HUES6 (cell line): ENCODE data around the gene JAML.

Source experiments
- H3K27ac ChIP-seq: 2 replicates; pipeline ENCODE4 v1.7.0; 2013; ENCODE audit warnings: low read depth, mild to moderate bottlenecking, low read length, inconsistent platforms
- H3K27me3 ChIP-seq: 2 replicates; pipeline ENCODE4 v1.6.1; 2013; ENCODE audit warnings: low read length; ENCODE audit not compliant: control insufficient read depth, insufficient read depth
- H3K36me3 ChIP-seq: 2 replicates; pipeline ENCODE4 v1.6.1; 2013; ENCODE audit warnings: low read length; ENCODE audit not compliant: control insufficient read depth, insufficient read depth
- H3K4me1 ChIP-seq: 2 replicates; pipeline ENCODE4 v1.6.1; 2013; ENCODE audit warnings: low read length; ENCODE audit not compliant: control insufficient read depth, insufficient read depth
- H3K4me3 ChIP-seq: 2 replicates; pipeline ENCODE4 v1.5.1; 2013; ENCODE audit warnings: low read depth, low read length
- H3K9ac ChIP-seq: one replicate; pipeline ENCODE4 v1.6.1; 2013; ENCODE audit warnings: mild to moderate bottlenecking, low read length
- H3K9me3 ChIP-seq: 2 replicates; pipeline ENCODE4 v1.6.1; 2013; ENCODE audit warnings: low read depth, low read length; ENCODE audit not compliant: control insufficient read depth, insufficient read depth

JAML gene

DNA sequence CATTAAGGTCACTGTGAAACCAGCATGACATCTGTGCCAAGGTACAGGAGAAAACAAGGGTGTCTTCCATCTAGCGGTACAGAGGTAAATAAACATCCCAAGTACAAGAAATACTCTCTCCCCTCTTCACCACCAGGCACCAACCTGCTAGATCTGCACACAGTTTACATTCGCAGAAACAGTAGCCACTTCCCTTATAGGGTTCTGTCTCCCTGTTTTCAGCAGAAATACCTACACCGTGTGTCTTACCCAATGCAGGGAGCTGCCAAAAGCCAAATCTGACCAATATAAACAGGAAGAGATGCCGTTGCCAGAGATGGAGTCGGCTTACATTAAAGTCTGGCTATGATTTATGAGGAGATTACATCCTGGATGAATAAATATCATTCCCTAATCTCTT lies 73.4 kb downstream of the JAML start:
- H3K27ac ChIP-seq = no peak overlapping the region
- H3K36me3 ChIP-seq = no peaks in the 10 kb centered on the region
- no peaks in the 10 kb centered on the region for H3K9me3 ChIP-seq
- H3K27me3 ChIP-seq = peaks cover 98% of the 10 kb centered on the region
- H3K9ac ChIP-seq = no peak overlapping the region
- H3K4me3 ChIP-seq = no peak overlapping the region
- H3K4me1 ChIP-seq = peaks cover 43% of the 10 kb centered on the region

DNA sequence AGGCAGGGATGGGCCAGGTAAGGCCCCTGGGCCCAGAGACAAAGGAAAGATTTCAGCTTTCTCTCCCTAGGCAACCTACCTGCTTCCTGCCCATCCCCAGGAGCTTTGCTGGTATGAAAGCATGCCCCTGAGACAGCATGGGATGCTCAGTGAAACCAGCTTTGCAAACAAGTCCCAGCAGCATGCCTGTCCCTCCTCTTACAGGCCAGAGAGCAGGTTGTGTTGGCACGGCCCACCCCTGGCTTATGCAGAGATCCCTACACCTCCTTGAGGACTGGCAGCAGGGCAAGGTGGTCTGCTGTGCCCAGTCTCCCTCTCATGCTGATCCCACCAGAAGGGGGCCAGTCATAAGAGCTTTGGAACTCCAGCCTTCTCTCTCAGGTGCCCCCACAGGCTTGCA lies 75.3 kb downstream of the JAML start:
- Histone ChIP-seq H3K27ac (no peak overlapping the region), H3K4me1 (peaks cover 26% of the 10 kb centered on the region), H3K9ac (no peak overlapping the region), H3K36me3 (no peaks in the 10 kb centered on the region), H3K27me3 (peaks cover 89% of the 10 kb centered on the region), H3K4me3 (no peak overlapping the region), H3K9me3 (no peaks in the 10 kb centered on the region)

DNA sequence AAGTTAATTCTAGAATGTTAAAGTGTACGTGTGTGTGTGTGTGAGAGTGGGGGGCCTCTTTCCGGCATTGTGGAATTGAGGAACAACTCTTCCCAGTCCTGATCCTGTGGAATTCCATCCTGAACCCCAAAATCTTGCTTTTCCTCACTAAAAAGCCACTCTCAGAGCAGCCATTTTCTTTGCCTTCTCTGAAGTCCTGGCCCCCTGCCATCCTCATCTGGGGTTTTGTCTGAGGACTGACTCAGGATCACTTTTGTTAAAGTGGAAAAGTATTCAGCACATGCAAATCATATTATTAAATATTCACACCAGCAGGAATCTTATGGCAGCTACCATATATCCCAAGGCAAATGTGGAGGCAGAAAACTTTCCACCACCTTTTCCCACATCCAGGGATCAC lies 76.0 kb downstream of the JAML start:
- H3K4me1 ChIP-seq = peaks cover 20% of the 10 kb centered on the region
- H3K9me3 ChIP-seq = no peaks in the 10 kb centered on the region
- no peak overlapping the region for H3K27ac ChIP-seq
- peaks cover 89% of the 10 kb centered on the region for H3K27me3 ChIP-seq
- H3K36me3 ChIP-seq = no peaks in the 10 kb centered on the region
- H3K4me3 ChIP-seq = no peak overlapping the region
- H3K9ac ChIP-seq = no peak overlapping the region

- H3K27me3 ChIP-seq = peaks cover 89% of the 10 kb centered on the region
- peaks cover 16% of the 10 kb centered on the region; the same call in 1 of the 2 replicates for H3K4me1 ChIP-seq
- no peak overlapping the region for H3K9ac ChIP-seq
- no peak overlapping the region for H3K27ac ChIP-seq
- no peak overlapping the region for H3K4me3 ChIP-seq
- no peaks in the 10 kb centered on the region for H3K36me3 ChIP-seq
- no peaks in the 10 kb centered on the region for H3K9me3 ChIP-seq
Measured at GRCh38 chr11:118148240-118148639, 76.6 kb downstream of the JAML start.

- Histone ChIP-seq H3K4me1 (peaks cover 16% of the 10 kb centered on the region; the same call in 1 of the 2 replicates), H3K9ac (no peak overlapping the region), H3K27ac (no peak overlapping the region), H3K27me3 (peaks cover 90% of the 10 kb centered on the region), H3K36me3 (no peaks in the 10 kb centered on the region), H3K9me3 (no peaks in the 10 kb centered on the region), H3K4me3 (no peak overlapping the region)
Measured at GRCh38 chr11:118147502-118147901, 77.3 kb downstream of the JAML start.

DNA sequence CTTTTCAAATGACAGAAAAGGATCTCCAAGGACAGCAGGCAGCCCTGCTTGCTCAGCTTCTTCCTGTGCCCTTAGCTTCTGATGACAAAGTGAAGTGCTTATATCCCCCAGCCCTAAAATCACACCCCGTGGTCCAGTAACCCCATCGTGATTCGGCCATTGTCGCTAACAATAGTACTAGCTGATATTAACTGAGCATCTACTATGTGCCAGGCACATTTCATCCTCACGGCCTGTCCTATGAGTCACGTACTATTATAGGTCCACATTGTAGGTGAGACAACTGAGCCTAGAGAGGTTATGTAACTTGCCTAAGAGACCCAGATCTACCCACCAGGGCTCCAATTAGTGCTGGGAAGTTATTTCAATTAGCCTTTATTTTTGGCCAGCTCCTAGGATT lies 78.3 kb downstream of the JAML start:
- no peak overlapping the region for H3K27ac ChIP-seq
- peak overlapping the region; percentile 73 for H3K4me3 ChIP-seq
- H3K27me3 ChIP-seq = peaks cover 88% of the 10 kb centered on the region
- H3K9me3 ChIP-seq = no peaks in the 10 kb centered on the region
- H3K9ac ChIP-seq = no peak overlapping the region
- no peaks in the 10 kb centered on the region for H3K36me3 ChIP-seq
- H3K4me1 ChIP-seq = peaks cover 12% of the 10 kb centered on the region; the same call in 1 of the 2 replicates

DNA sequence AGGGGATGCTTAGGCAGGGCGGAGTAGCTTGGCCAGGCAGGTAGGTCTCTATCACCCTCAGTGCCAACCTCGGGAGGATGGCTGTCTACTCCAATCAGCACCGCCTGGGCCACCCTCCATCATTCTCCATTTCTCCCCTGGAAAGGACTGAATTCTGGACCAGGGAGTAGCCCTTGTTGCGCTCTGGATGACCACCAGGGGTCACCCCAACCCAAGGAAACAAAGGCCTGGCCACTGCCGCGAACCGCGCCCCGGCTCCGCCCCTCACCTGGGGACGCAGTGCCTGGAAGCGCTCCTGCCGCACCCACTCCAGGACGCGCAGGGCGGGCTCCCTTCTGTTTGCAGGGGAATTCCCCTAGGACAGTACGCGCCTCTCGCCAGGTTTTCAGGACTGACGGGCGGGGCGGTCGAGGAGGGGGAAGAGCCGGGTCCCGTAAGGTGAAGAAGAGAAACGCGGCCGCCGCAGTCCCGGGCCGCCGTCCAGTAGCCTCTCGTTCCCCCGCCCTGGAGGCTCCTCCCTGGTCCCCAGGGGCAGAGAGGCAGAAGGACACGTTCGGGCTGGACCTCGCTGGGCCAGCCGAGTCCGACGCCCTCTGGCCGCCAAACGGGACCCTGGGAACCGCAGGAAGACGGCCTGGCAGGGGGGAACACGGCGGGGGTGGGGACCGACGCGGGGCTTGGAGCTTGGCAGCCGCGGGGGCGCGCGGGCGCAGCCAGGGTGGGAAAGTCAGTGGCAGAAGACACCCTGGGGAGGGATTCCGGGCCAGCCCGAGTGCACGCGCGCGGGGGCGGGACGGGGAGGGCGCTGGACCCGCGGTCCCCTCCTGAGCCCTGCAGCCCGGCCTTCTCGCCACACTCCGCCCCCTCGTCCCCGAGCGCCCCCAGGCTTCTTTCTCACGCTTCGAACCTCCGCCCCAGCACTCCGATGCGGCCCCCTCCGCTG lies 79.3 kb downstream of the JAML start:
- Histone ChIP-seq H3K9ac (no peak overlapping the region), H3K27ac (no peak overlapping the region)

GRCh38 chr11:118144301-118145268 lies 80.2 kb downstream of the JAML start:
- Histone ChIP-seq H3K9me3 (no peaks in the 10 kb centered on the region), H3K4me1 (peaks cover 12% of the 10 kb centered on the region; the same call in 1 of the 2 replicates), H3K36me3 (no peaks in the 10 kb centered on the region), H3K27ac (no peak overlapping the region), H3K4me3 (no peak overlapping the region), H3K27me3 (peaks cover 73% of the 10 kb centered on the region), H3K9ac (no peak overlapping the region)

More for the DNA sequence above, 79.3 kb downstream of the JAML start:
- H3K4me3 ChIP-seq = peak overlapping the region; percentile 73
- H3K4me1 ChIP-seq = peaks cover 12% of the 10 kb centered on the region; the same call in 1 of the 2 replicates
- no peaks in the 10 kb centered on the region for H3K36me3 ChIP-seq
- peaks cover 83% of the 10 kb centered on the region for H3K27me3 ChIP-seq
- no peaks in the 10 kb centered on the region for H3K9me3 ChIP-seq
